K562 (cell line): ENCODE results near the gene CIAO1. TPM values are rescaled to one million over a fixed set of nuclear protein-coding genes. Genes with fewer than 3 reads are reported as not detected.

Experiments used
- CREB1 ChIP-seq, 2 experiments: sonication (generic) in 1 of 2; formaldehyde crosslinking in 1 of 2; IDR thresholded peaks; 2 replicates each; pipeline versions ENCODE4 v1.6.1 to v1.8.0; 2012 to 2022; ENCODE audit warnings: inconsistent platforms in 1 of 2, mild to moderate bottlenecking in 1 of 2, missing genetic modification reagents in 1 of 2, moderate library complexity in 1 of 2
- HOXB6 ChIP-seq: fragments of 250-450 bp; sonication (Bioruptor Pico); IDR thresholded peaks from 2 replicates; pipeline ENCODE4 v1.5.1; 2022; ENCODE audit warnings: mild to moderate bottlenecking, borderline replicate concordance
- KAT8 ChIP-seq: fragments of 450-650 bp; IDR thresholded peaks from 2 replicates; pipeline ENCODE4 v1.6.1; 2016; ENCODE audit warnings: low read depth, mild to moderate bottlenecking
- MTF1 ChIP-seq: fragments of 250-450 bp; sonication (Bioruptor Pico); IDR thresholded peaks from 2 replicates; pipeline ENCODE4 v1.9.0; 2021; ENCODE audit warnings: moderate library complexity, mild to moderate bottlenecking, inconsistent platforms, borderline replicate concordance
- MXI1 ChIP-seq: IDR thresholded peaks from 2 replicates; pipeline ENCODE4 v1.6.1; 2011; ENCODE audit warnings: low read depth, mild to moderate bottlenecking, improper control_type of control experiment, low read length
- RFX1 ChIP-seq: fragments of 450-650 bp; IDR thresholded peaks from 2 replicates; pipeline ENCODE4 v1.6.1; 2016; ENCODE audit warnings: mild to moderate bottlenecking, moderate library complexity
- RFX7 ChIP-seq: fragments of 250-450 bp; sonication (Bioruptor Pico); IDR thresholded peaks from 2 replicates; pipeline ENCODE4 v1.5.1; 2021; ENCODE audit warnings: mild to moderate bottlenecking
- RNF219 ChIP-seq: fragments of 250-450 bp; sonication (Bioruptor Pico); IDR thresholded peaks from 2 replicates; pipeline ENCODE4 v1.5.0; 2022; ENCODE audit warnings: mild to moderate bottlenecking
- TCF7L2 ChIP-seq: fragments of 150-350 bp; IDR thresholded peaks from 2 replicates; pipeline ENCODE4 v1.6.1; 2016; ENCODE audit warnings: low read depth, mild to moderate bottlenecking, low read length, moderate library complexity
- TRIM28 ChIP-seq: fragments of 450-650 bp; IDR thresholded peaks from 2 replicates; pipeline ENCODE4 v1.6.1; 2017
- ZKSCAN1 ChIP-seq: fragments of 150-350 bp; IDR thresholded peaks from 2 replicates; pipeline ENCODE4 v1.6.1; 2016; ENCODE audit warnings: low read depth, low read length
- ZNF175 ChIP-seq: fragments of 200-800 bp; sonication (Bioruptor generic); IDR thresholded peaks from 2 replicates; pipeline ENCODE4 v1.6.1; 2016; ENCODE audit warnings: low read depth, mild to moderate bottlenecking, missing genetic modification characterization, missing compliant biosample characterization
- ZNF77 ChIP-seq: fragments of 250-450 bp; sonication (Bioruptor Pico); IDR thresholded peaks from 2 replicates; pipeline ENCODE4 v1.5.0; 2020
- polyA plus RNA-seq, 8 experiments: library from polyadenylated mRNA; depleted of rRNA in 4 of 8; stranded (reverse) in 5 of 8; unstranded in 3 of 8; fragments of >200 nt; fragmentation: Nextera tagmentation in 2 of 8; fragmentation: Illumina TruSeq in 1 of 8; extraction: Ambion mirVana in 2 of 8; extraction: Trizol in 1 of 8; gene quantifications; 2 replicates each; pipeline versions ENCODE4 v1.2.1 to v1.2.3, GENCODE V29; 2011 to 2014; ENCODE audit warnings: inconsistent platforms in 1 of 8, missing spikeins in 1 of 8
- total RNA-seq, 7 experiments: library from RNA; depleted of rRNA in 6 of 7; stranded (reverse); fragments of >200 nt in 6 of 7; fragmentation: Illumina TruSeq in 2 of 7; extraction: Trizol in 2 of 7; gene quantifications; 2 replicates each; pipeline versions ENCODE4 v1.2.1 to v1.2.3, GENCODE V29; 2011 to 2021; ENCODE audit warnings: low replicate concordance in 1 of 7
- TF ChIP-seq, protein P1 (sequence below): fragments of 250-450 bp; sonication (Bioruptor Pico); IDR thresholded peaks from 2 replicates; pipeline ENCODE4 v1.4.0; 2020; ENCODE audit warnings: mild to moderate bottlenecking, moderate library complexity
- TF ChIP-seq, protein P2 (sequence below): fragments of 250-450 bp; sonication (Bioruptor Pico); IDR thresholded peaks from 2 replicates; pipeline ENCODE4 v1.4.0; 2020; ENCODE audit warnings: mild to moderate bottlenecking, moderate library complexity, borderline replicate concordance
- TF ChIP-seq, protein P3 (sequence below): sonication (generic); formaldehyde crosslinking; IDR thresholded peaks from 2 replicates; pipeline ENCODE4 v1.8.0; 2023; ENCODE audit warnings: mild to moderate bottlenecking, missing genetic modification reagents

The CIAO1 gene
- total and polyA plus RNA-seq, 9 of the 15 experiments (the other 6 are each of a cell fraction or from before 2014, with no cell fraction given) = 11.4 to 156 (median 92.8) TPM

DNA sequence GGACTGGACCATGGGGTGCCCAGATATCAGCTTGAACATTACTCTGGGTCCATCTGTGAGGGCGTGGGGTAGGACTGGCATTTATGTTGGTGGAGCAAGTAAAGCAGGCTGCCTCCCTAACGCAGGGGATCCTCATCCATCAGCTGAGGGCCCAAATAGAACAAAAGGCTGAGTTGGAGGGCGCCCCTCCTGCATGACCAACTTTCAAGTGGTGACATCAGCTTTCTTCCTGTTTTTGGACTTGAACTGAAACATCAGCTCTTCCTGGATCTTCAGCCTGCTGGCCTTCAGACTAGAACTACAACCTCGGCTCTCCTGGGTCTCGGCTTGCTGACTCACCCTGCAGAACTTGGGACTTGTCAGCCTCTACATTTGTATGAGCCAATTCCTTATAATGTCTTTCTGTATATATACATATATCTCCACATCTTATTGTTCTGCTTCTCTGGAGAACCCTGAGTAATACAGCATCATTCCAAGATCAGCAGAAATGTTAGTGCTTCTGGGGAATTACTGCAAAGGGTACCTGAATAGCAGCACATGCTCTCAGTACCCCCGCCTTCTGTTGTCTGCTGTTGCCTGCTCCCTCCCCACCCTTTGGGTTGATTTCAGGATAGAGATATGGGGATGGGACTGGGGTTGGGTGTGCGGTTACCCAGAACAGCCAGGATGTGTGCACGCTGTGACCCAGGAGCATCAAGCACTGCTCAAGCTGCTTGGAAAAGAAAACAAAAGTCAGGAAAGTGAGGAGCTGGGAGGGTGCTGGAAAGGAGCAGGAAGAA, 20.2 kb upstream of the CIAO1 start (continued):
- no peak for TF ChIP-seq CREB1 (IDR thresholded peaks at IDR 0.05)
- no peak for TF ChIP-seq CREB1 (CRISPR knock-in tag; IDR thresholded peaks at IDR 0.05)
- no peak for TF ChIP-seq KAT8
- TF ChIP-seq TCF7L2 = no peak
- TF ChIP-seq, protein P1, sequence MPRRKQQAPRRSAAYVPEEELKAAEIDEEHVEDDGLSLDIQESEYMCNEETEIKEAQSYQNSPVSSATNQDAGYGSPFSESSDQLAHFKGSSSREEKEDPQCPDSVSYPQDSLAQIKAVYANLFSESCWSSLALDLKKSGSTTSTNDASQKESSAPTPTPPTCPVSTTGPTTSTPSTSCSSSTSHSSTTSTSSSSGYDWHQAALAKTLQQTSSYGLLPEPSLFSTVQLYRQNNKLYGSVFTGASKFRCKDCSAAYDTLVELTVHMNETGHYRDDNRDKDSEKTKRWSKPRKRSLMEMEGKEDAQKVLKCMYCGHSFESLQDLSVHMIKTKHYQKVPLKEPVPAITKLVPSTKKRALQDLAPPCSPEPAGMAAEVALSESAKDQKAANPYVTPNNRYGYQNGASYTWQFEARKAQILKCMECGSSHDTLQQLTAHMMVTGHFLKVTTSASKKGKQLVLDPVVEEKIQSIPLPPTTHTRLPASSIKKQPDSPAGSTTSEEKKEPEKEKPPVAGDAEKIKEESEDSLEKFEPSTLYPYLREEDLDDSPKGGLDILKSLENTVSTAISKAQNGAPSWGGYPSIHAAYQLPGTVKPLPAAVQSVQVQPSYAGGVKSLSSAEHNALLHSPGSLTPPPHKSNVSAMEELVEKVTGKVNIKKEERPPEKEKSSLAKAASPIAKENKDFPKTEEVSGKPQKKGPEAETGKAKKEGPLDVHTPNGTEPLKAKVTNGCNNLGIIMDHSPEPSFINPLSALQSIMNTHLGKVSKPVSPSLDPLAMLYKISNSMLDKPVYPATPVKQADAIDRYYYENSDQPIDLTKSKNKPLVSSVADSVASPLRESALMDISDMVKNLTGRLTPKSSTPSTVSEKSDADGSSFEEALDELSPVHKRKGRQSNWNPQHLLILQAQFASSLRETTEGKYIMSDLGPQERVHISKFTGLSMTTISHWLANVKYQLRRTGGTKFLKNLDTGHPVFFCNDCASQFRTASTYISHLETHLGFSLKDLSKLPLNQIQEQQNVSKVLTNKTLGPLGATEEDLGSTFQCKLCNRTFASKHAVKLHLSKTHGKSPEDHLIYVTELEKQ = no peak
- TF ChIP-seq ZNF77 (CRISPR knock-in tag) = no peak
- 0 out of 2 replicates have a peak, but pooled peaks have one; percentile 57 for TF ChIP-seq ZNF175
- TF ChIP-seq RNF219 (CRISPR knock-in tag) = no peak
- TF ChIP-seq MXI1 = no peak
- no peak for TF ChIP-seq RFX1
- TF ChIP-seq ZKSCAN1 = no peak
- TF ChIP-seq RFX7 (CRISPR knock-in tag) = no peak
- TF ChIP-seq, protein P2, sequence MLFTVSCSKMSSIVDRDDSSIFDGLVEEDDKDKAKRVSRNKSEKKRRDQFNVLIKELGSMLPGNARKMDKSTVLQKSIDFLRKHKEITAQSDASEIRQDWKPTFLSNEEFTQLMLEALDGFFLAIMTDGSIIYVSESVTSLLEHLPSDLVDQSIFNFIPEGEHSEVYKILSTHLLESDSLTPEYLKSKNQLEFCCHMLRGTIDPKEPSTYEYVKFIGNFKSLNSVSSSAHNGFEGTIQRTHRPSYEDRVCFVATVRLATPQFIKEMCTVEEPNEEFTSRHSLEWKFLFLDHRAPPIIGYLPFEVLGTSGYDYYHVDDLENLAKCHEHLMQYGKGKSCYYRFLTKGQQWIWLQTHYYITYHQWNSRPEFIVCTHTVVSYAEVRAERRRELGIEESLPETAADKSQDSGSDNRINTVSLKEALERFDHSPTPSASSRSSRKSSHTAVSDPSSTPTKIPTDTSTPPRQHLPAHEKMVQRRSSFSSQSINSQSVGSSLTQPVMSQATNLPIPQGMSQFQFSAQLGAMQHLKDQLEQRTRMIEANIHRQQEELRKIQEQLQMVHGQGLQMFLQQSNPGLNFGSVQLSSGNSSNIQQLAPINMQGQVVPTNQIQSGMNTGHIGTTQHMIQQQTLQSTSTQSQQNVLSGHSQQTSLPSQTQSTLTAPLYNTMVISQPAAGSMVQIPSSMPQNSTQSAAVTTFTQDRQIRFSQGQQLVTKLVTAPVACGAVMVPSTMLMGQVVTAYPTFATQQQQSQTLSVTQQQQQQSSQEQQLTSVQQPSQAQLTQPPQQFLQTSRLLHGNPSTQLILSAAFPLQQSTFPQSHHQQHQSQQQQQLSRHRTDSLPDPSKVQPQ = no peak
- TF ChIP-seq, protein P3, sequence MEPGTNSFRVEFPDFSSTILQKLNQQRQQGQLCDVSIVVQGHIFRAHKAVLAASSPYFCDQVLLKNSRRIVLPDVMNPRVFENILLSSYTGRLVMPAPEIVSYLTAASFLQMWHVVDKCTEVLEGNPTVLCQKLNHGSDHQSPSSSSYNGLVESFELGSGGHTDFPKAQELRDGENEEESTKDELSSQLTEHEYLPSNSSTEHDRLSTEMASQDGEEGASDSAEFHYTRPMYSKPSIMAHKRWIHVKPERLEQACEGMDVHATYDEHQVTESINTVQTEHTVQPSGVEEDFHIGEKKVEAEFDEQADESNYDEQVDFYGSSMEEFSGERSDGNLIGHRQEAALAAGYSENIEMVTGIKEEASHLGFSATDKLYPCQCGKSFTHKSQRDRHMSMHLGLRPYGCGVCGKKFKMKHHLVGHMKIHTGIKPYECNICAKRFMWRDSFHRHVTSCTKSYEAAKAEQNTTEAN (CRISPR knock-in tag) = no peak
- no peak for TF ChIP-seq MTF1 (CRISPR knock-in tag)
- TF ChIP-seq TRIM28 = peak; percentile 27; the same call in 1 of the 2 replicates
- TF ChIP-seq HOXB6 (CRISPR knock-in tag) = no peak
